GM23338 (cell line): Measurements from ENCODE around the gene ARL8B. TPM values are rescaled to one million over a fixed set of nuclear protein-coding genes. Genes with fewer than 3 reads are reported as not detected.

Experiments
- ATAC-seq: fragments of 200-7000 bp; cut with Tn5 transposase; 3 replicates; pipeline ENCODE4 v1.9.1; 2020
- DNase-seq: peaks from one replicate; pipeline ENCODE4 v3.0.0-alpha.2; 2015; ENCODE audit warnings: low spot score
- H2AFZ ChIP-seq: fragments of 200-600 bp; sonication (generic); 2 replicates; pipeline ENCODE4 v1.8.0; 2016; ENCODE audit warnings: antibody characterized with exemption, mild to moderate bottlenecking, moderate library complexity
- H3F3A ChIP-seq: fragments of 200-600 bp; sonication (generic); replicated peaks from 2 replicates; pipeline ENCODE4 v1.8.0; 2017; ENCODE audit warnings: antibody characterized with exemption, mixed run types, low read depth
- H3K27ac ChIP-seq: fragments of 200-600 bp; sonication (generic); 2 replicates; pipeline ENCODE4 v1.6.1; 2016; ENCODE audit warnings: low read depth
- H3K27me3 ChIP-seq: fragments of 200-600 bp; sonication (generic); 2 replicates; pipeline ENCODE4 v1.8.0; 2016; ENCODE audit warnings: mild to moderate bottlenecking, mixed run types, moderate library complexity; ENCODE audit not compliant: insufficient read depth
- H3K36me3 ChIP-seq: fragments of 200-600 bp; sonication (generic); 2 replicates; pipeline ENCODE4 v1.8.0; 2016; ENCODE audit warnings: mild to moderate bottlenecking; ENCODE audit not compliant: insufficient read depth
- H3K4me1 ChIP-seq: fragments of 200-600 bp; sonication (generic); 2 replicates; pipeline ENCODE4 v1.8.0; 2016; ENCODE audit warnings: mild to moderate bottlenecking, moderate library complexity; ENCODE audit not compliant: insufficient read depth
- H3K4me2 ChIP-seq: fragments of 200-600 bp; sonication (generic); 2 replicates; pipeline ENCODE4 v1.7.1; 2017; ENCODE audit warnings: mixed run types
- H3K4me3 ChIP-seq: fragments of 200-600 bp; sonication (generic); 2 replicates; pipeline ENCODE4 v1.6.1; 2016; ENCODE audit warnings: mixed run types
- H3K79me2 ChIP-seq: fragments of 200-600 bp; sonication (generic); replicated peaks from 2 replicates; pipeline ENCODE4 v1.8.0; 2017; ENCODE audit warnings: mild to moderate bottlenecking; ENCODE audit not compliant: insufficient read depth
- H3K9me2 ChIP-seq: fragments of 200-600 bp; sonication (generic); 2 replicates; pipeline ENCODE4 v1.8.0; 2017; ENCODE audit not compliant: insufficient read depth
- H4K20me1 ChIP-seq: fragments of 200-600 bp; sonication (generic); replicated peaks from 2 replicates; pipeline ENCODE4 v1.8.0; 2017; ENCODE audit warnings: mild to moderate bottlenecking; ENCODE audit not compliant: insufficient read depth
- H3K27ac Mint-ChIP-seq: 2 replicates; pipeline ENCODE4 v1.8.0; 2020; ENCODE audit warnings: inconsistent platforms, mild to moderate bottlenecking, moderate library complexity, mixed read lengths
- H3K27me3 Mint-ChIP-seq: 3 replicates; pipeline ENCODE4 v1.8.0; 2022; ENCODE audit warnings: low read depth, mild to moderate bottlenecking, moderate library complexity, mixed read lengths, inconsistent platforms; ENCODE audit not compliant: insufficient read depth, poor library complexity
- H3K36me3 Mint-ChIP-seq: 3 replicates; pipeline ENCODE4 v1.8.0; 2021; ENCODE audit warnings: low read depth, mild to moderate bottlenecking, inconsistent platforms, moderate library complexity, mixed read lengths
- H3K4me1 Mint-ChIP-seq: 3 replicates; pipeline ENCODE4 v1.8.0; 2020; ENCODE audit warnings: mild to moderate bottlenecking, inconsistent platforms, mixed read lengths
- H3K4me3 Mint-ChIP-seq: 3 replicates; pipeline ENCODE4 v1.8.0; 2021; ENCODE audit warnings: moderate library complexity, mild to moderate bottlenecking, inconsistent platforms, mixed read lengths
- H3K9me3 Mint-ChIP-seq: 3 replicates; pipeline ENCODE4 v1.8.0; 2020; ENCODE audit warnings: moderate library complexity, mild to moderate bottlenecking, inconsistent platforms, mixed read lengths
- CREB1 ChIP-seq: fragments of 250-450 bp; sonication (Bioruptor Pico); IDR thresholded peaks from 2 replicates; pipeline ENCODE4 v1.5.0; 2020; ENCODE audit warnings: low read depth, mild to moderate bottlenecking, moderate library complexity
- CTCF ChIP-seq, 2 experiments: fragments of 200-600 bp in 1 of 2; sonication (generic) in 1 of 2; conservative IDR thresholded peaks; 2 replicates each; pipeline versions ENCODE4 v1.5.1 to v1.6.1; 2016 to 2017; ENCODE audit warnings: antibody characterized with exemption in 2 of 2, low read depth in 2 of 2, mild to moderate bottlenecking in 2 of 2, moderate library complexity in 1 of 2
- ETS1 ChIP-seq: IDR thresholded peaks from 2 replicates; pipeline ENCODE4 v1.6.1; 2016; ENCODE audit warnings: antibody characterized with exemption
- EZH2 ChIP-seq: fragments of 200-600 bp; sonication (generic); IDR thresholded peaks from one replicate; pipeline ENCODE4 v1.8.0; 2017; ENCODE audit warnings: antibody characterized with exemption, mild to moderate bottlenecking, low read depth; ENCODE audit not compliant: unreplicated experiment
- EZH2phosphoT487 ChIP-seq: fragments of 200-600 bp; sonication (generic); IDR thresholded peaks from one replicate; pipeline ENCODE4 v1.8.1; 2018; ENCODE audit warnings: antibody characterized with exemption; ENCODE audit not compliant: unreplicated experiment
- JUNB ChIP-seq: IDR thresholded peaks from one replicate; pipeline ENCODE4 v1.6.1; 2016; ENCODE audit warnings: antibody characterized with exemption; ENCODE audit not compliant: unreplicated experiment
- NANOG ChIP-seq: IDR thresholded peaks from 2 replicates; pipeline ENCODE4 v1.6.1; 2016; ENCODE audit warnings: antibody characterized with exemption, borderline replicate concordance
- POLR2AphosphoS5 ChIP-seq: IDR thresholded peaks from 2 replicates; pipeline ENCODE4 v1.6.1; 2016; ENCODE audit warnings: antibody characterized with exemption, low read depth
- REST ChIP-seq: IDR thresholded peaks from one replicate; pipeline ENCODE4 v1.6.1; 2018; ENCODE audit warnings: antibody characterized with exemption; ENCODE audit not compliant: unreplicated experiment
- STAT1 ChIP-seq: IDR thresholded peaks from one replicate; pipeline ENCODE4 v1.6.1; 2016; ENCODE audit warnings: antibody characterized with exemption; ENCODE audit not compliant: unreplicated experiment
- ZNF114 ChIP-seq: fragments of 250-450 bp; sonication (Bioruptor Pico); IDR thresholded peaks from 2 replicates; pipeline ENCODE4 v1.5.0; 2020; ENCODE audit warnings: mild to moderate bottlenecking, moderate library complexity
- ZNF331 ChIP-seq: fragments of 250-450 bp; sonication (Bioruptor Pico); IDR thresholded peaks from 2 replicates; pipeline ENCODE4 v1.5.0; 2020; ENCODE audit warnings: low read depth, mild to moderate bottlenecking, moderate library complexity
- ZNF462 ChIP-seq: fragments of 250-450 bp; sonication (Bioruptor Pico); IDR thresholded peaks from 2 replicates; pipeline ENCODE4 v1.5.0; 2020; ENCODE audit warnings: mild to moderate bottlenecking, moderate library complexity
- polyA plus RNA-seq: library from polyadenylated mRNA; unstranded; fragments of >200 nt; fragmentation: Nextera tagmentation; extraction: Ambion mirVana; gene quantifications from 2 replicates; pipeline ENCODE4 v1.2.1, GENCODE V29; 2016
- total RNA-seq: library from RNA; depleted of rRNA; stranded (reverse); fragments of >200 nt; shearing (Covaris generic); gene quantifications from 2 replicates; pipeline ENCODE4 v1.2.3, GENCODE V29; 2014

The ARL8B gene
- total and polyA plus RNA-seq, 2 experiments from 2014 or later, result 25.5 to 40.8 TPM

- no peaks in the 10 kb centered on the region for H3K9me2 ChIP-seq
- no peak overlapping the region for H3K4me3 ChIP-seq
- Mint-ChIP-seq H3K27me3 (no peaks in the 10 kb centered on the region), H3K4me3 (no peak overlapping the region), H3K36me3 (peaks cover 72% of the 10 kb centered on the region), H3K27ac (no peak overlapping the region), H3K4me1 (no peaks in the 10 kb centered on the region), H3K9me3 (peaks cover 58% of the 10 kb centered on the region)
- TF ChIP-seq CREB1 (CRISPR knock-in tag) (no peak), ZNF462 (CRISPR knock-in tag) (no peak), STAT1 (no peak), EZH2phosphoT487 (no peak), POLR2AphosphoS5 (no peak), EZH2 (no peak), ZNF114 (CRISPR knock-in tag) (no peak), REST (no peak), JUNB (no peak), CTCF (conservative IDR thresholded peaks at IDR 0.05; ENCODE audit: low read depth in 2 of 2) (no peak), ETS1 (no peak), ZNF331 (CRISPR knock-in tag) (no peak), NANOG (no peak)
- H3K4me2 ChIP-seq, result no peak overlapping the region
- peaks cover under 1% of the 10 kb centered on the region; the same call in 1 of the 2 replicates for H4K20me1 ChIP-seq
- ATAC-seq (no peak), DNase-seq (no peak)
- H3K27me3 ChIP-seq, result no peaks in the 10 kb centered on the region
- H3K4me1 ChIP-seq, result no peaks in the 10 kb centered on the region
- no peak overlapping the region for H3K27ac ChIP-seq
- H2AFZ ChIP-seq, result no peak overlapping the region
- H3K36me3 ChIP-seq, result no peaks in the 10 kb centered on the region; the same call in 1 of the 2 replicates
- no peaks in the 10 kb centered on the region for H3F3A ChIP-seq
- peaks cover 97% of the 10 kb centered on the region for H3K79me2 ChIP-seq
These were observed 21.4 kb downstream of the ARL8B start for GRCh38 chr3:5143464-5143863.
